Uterus (tissue), 2 donors: Measurements from ENCODE around the gene PGLYRP4.
"Not testable (repeated sequence)": the region's sequence is repeated elsewhere in the genome, so short reads cannot be mapped to it uniquely, and the experiment has no call there.

Source experiments
- POLR2A ChIP-seq, 2 donors: fragments of 450-650 bp; IDR thresholded peaks; one replicate each; pipeline ENCODE4 v1.6.1; 2016; ENCODE audit warnings: antibody characterized with exemption in 2 of 2, mild to moderate bottlenecking in 1 of 2, moderate library complexity in 1 of 2
- TF ChIP-seq, protein P1 (sequence below), 4 experiments: fragments of 200-600 bp in 2 of 4; fragments of 450-650 bp in 2 of 4; sonication (generic) in 2 of 4; IDR thresholded peaks; one replicate each; pipeline ENCODE4 v1.5.1; 2016 to 2019; ENCODE audit warnings: antibody characterized with exemption in 4 of 4, mild to moderate bottlenecking in 2 of 4, moderate library complexity in 1 of 4

DNA sequence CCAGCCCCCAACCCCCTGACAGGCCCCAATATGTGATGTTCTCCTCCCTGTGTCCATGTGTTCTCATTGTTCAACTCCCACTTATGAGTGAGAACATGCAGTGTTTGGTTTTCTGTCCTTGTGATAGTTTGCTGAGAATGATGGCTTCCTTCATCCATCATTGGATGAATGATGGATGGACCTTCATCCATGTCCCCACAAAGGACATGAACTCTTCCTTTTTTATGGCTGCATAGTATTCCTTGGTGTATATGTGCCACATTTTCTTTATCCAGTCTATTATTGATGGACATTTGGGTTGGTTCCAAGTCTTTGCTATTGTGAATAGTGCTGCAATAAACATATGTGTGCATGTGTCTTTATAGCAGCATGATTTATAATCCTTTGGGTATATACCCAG lies 34.3 kb downstream of the PGLYRP4 start:
- TF ChIP-seq, protein P1, sequence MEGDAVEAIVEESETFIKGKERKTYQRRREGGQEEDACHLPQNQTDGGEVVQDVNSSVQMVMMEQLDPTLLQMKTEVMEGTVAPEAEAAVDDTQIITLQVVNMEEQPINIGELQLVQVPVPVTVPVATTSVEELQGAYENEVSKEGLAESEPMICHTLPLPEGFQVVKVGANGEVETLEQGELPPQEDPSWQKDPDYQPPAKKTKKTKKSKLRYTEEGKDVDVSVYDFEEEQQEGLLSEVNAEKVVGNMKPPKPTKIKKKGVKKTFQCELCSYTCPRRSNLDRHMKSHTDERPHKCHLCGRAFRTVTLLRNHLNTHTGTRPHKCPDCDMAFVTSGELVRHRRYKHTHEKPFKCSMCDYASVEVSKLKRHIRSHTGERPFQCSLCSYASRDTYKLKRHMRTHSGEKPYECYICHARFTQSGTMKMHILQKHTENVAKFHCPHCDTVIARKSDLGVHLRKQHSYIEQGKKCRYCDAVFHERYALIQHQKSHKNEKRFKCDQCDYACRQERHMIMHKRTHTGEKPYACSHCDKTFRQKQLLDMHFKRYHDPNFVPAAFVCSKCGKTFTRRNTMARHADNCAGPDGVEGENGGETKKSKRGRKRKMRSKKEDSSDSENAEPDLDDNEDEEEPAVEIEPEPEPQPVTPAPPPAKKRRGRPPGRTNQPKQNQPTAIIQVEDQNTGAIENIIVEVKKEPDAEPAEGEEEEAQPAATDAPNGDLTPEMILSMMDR (IDR thresholded peaks at IDR 0.05) = not testable (repeated sequence)
- not testable (repeated sequence) for TF ChIP-seq POLR2A (IDR thresholded peaks at IDR 0.05)
